Measurements from ENCODE around the gene PCDHGB1. TPM values are rescaled to one million over a fixed set of nuclear protein-coding genes. Genes with fewer than 3 reads are reported as not detected.

Gene PCDHGB1
- total RNA-seq, 4 donors from 2014 or later, result 0.20 to 1.1 (median 0.74) TPM

DNA sequence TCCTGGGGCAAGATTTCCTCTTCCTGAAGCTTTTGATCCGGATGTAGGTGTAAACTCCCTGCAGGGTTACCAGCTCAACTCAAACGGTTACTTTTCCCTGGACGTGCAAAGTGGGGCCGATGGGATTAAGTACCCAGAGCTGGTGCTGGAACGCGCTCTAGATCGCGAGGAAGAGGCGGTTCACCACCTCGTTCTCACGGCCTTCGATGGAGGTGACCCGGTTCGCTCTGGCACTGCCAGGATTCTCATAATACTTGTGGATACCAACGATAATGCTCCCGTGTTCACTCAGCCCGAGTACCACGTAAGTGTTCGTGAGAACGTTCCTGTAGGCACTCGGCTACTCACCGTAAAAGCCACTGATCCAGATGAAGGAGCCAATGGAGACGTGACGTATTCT is 5.7 kb downstream of the PCDHGB1 start:
- H3K4me3 ChIP-seq, result peak overlapping the region in 3 of 4 donors; percentile 35 to 58 (median 48)

DNA sequence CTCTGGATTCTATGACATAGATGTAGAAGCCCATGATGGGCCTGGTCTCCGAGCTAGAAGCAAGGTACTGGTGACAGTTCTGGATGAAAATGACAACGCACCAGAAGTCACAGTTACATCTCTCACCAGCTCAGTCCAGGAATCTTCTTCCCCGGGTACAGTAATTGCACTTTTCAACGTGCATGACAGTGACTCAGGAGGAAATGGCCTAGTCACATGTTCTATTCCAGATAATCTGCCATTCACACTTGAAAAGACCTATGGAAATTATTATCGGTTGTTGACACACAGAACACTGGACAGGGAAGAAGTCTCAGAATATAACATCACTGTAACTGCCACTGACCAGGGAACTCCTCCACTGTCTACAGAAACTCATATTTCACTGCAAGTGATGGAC is 6.2 kb downstream of the PCDHGB1 start:
- H3K36me3 ChIP-seq, result no peaks in the 10 kb centered on the region
- H3K27me3 ChIP-seq, result peaks cover 0 to 35% (median 17%) of the 10 kb centered on the region in 3 donors
- intact Hi-C loops (cut with DNase I; ENCODE audit: low total_unique reads) (no loop called here), in situ Hi-C loops (cut with MboI; ENCODE audit: low sequenced_read_pairs in 4 of 4) (no loop called here)
- TF ChIP-seq, protein P1, sequence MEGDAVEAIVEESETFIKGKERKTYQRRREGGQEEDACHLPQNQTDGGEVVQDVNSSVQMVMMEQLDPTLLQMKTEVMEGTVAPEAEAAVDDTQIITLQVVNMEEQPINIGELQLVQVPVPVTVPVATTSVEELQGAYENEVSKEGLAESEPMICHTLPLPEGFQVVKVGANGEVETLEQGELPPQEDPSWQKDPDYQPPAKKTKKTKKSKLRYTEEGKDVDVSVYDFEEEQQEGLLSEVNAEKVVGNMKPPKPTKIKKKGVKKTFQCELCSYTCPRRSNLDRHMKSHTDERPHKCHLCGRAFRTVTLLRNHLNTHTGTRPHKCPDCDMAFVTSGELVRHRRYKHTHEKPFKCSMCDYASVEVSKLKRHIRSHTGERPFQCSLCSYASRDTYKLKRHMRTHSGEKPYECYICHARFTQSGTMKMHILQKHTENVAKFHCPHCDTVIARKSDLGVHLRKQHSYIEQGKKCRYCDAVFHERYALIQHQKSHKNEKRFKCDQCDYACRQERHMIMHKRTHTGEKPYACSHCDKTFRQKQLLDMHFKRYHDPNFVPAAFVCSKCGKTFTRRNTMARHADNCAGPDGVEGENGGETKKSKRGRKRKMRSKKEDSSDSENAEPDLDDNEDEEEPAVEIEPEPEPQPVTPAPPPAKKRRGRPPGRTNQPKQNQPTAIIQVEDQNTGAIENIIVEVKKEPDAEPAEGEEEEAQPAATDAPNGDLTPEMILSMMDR (IDR thresholded peaks at IDR 0.05 in 4 of 5, conservative IDR thresholded peaks at IDR 0.05 in 1 of 5), result no peak
- TF ChIP-seq POLR2A (IDR thresholded peaks at IDR 0.05), result no peak
- peaks cover 0 to 16% (median 3%) of the 10 kb centered on the region in 3 donors for H3K9me3 ChIP-seq
- peaks cover 0 to 6% of the 10 kb centered on the region in 2 donors for H3K4me1 ChIP-seq
- no peak for DNase-seq
- H3K27ac ChIP-seq, result no peak overlapping the region
- peak overlapping the region in 1 of 4 donors; percentile 35 for H3K4me3 ChIP-seq
- ATAC-seq, result no peak

More for the DNA sequence above, 5.7 kb downstream of the PCDHGB1 start:
- no peak for DNase-seq
- Histone ChIP-seq H3K4me1 (peaks cover 0 to 6% of the 10 kb centered on the region in 2 donors), H3K9me3 (peaks cover 0 to 12% (median 3%) of the 10 kb centered on the region in 3 donors), H3K36me3 (no peaks in the 10 kb centered on the region), H3K27ac (no peak overlapping the region), H3K27me3 (peaks cover 0 to 30% (median 15%) of the 10 kb centered on the region in 3 donors)
- in situ Hi-C loops (cut with MboI; ENCODE audit: low sequenced_read_pairs in 4 of 4) (no loop called here), intact Hi-C loops (cut with DNase I; ENCODE audit: low total_unique reads) (no loop called here)
- TF ChIP-seq POLR2A (IDR thresholded peaks at IDR 0.05), result no peak
- TF ChIP-seq, protein P1 (IDR thresholded peaks at IDR 0.05 in 4 of 5, conservative IDR thresholded peaks at IDR 0.05 in 1 of 5), result no peak
- ATAC-seq, result no peak

DNA sequence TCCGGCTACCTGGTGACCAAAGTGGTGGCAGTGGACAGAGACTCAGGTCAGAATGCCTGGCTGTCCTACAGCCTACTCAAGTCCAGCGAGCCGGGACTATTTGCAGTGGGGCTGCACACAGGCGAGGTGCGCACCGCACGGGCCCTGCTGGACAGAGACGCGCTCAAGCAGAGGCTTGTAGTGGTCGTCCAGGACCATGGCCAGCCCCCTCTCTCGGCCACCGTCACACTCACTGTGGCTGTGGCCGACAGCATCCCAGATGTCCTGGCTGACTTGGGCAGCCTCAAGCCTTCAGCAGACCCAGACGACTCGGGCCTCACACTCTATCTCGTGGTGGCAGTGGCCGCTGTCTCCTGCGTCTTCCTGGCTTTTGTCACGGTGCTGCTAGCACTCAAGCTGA is 7.1 kb downstream of the PCDHGB1 start:
- H3K27ac ChIP-seq, result no peak overlapping the region
- peaks cover 0 to 13% (median 6%) of the 10 kb centered on the region in 3 donors for H3K9me3 ChIP-seq
- no peak for ATAC-seq
- no peak for DNase-seq
- intact Hi-C loops (cut with DNase I; ENCODE audit: low total_unique reads), result no loop called here
- TF ChIP-seq, protein P1 (IDR thresholded peaks at IDR 0.05 in 4 of 5, conservative IDR thresholded peaks at IDR 0.05 in 1 of 5), result no peak
- no peak for TF ChIP-seq POLR2A (IDR thresholded peaks at IDR 0.05)
- peaks cover 0 to 35% (median 22%) of the 10 kb centered on the region in 3 donors for H3K27me3 ChIP-seq
- H3K36me3 ChIP-seq, result no peaks in the 10 kb centered on the region
- peaks cover 0 to 6% of the 10 kb centered on the region in 2 donors for H3K4me1 ChIP-seq
- H3K4me3 ChIP-seq, result peak overlapping the region in 1 of 4 donors; percentile 10
- in situ Hi-C loops (cut with MboI; ENCODE audit: low sequenced_read_pairs in 4 of 4), result no loop called here

DNA sequence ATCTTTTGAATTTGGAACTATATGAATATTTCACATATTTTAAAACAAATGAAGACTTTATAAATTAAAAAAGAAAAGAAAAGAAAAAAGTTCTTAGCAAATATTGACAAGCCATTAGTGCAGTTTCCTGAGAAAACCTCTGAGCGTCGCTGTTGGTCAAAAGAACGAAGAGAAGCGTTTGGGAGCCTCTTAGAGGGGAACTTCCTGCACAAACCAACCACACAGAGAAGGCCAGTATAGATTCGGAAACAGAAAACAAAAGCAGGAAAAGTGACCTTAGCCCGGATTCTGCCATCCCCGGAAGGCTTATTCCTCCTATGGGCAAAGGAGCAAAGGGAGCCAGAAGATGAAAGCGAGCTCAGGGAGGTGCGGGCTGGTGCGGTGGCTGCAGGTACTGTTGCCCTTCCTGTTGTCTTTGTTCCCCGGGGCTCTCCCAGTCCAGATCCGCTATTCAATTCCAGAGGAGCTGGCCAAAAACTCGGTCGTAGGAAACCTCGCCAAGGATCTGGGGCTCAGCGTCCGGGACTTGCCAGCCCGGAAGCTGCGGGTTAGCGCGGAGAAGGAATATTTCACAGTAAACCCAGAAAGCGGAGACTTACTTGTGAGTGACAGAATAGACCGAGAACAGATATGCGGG is 10.0 kb downstream of the PCDHGB1 start, which contains the start of gene PCDHGB2:
Gene PCDHGB2, plus strand, starts transcription at position 205 of the 637 bp plus-strand sequence. Its CDS starts 142 bp downstream, at position 347.
- no peaks in the 10 kb centered on the region for H3K36me3 ChIP-seq
- intact Hi-C loops (cut with DNase I; ENCODE audit: low total_unique reads), result loop anchor here (1.0 kb wide), 1 partner anchor 200 kb away; no protein-coding TSS in a partner anchor
- H3K4me3 ChIP-seq, result peak within 1 kb of the TSS; percentile 41 to 57 (median 42)
- DNase-seq (no peak), ATAC-seq (peak; percentile 30 to 71)
- peaks cover 5 to 9% of the 10 kb centered on the region in 2 donors for H3K4me1 ChIP-seq
- peaks cover 0 to 39% (median 35%) of the 10 kb centered on the region in 3 donors for H3K27me3 ChIP-seq
- TF ChIP-seq POLR2A (IDR thresholded peaks at IDR 0.05), result no peak
- TF ChIP-seq, protein P1 (IDR thresholded peaks at IDR 0.05 in 4 of 5, conservative IDR thresholded peaks at IDR 0.05 in 1 of 5), result peak; percentile 26 to 48 (median 34)
- H3K27ac ChIP-seq, result peak within 1 kb of the TSS; percentile 30 to 67 (median 52)
- H3K9me3 ChIP-seq, result peaks cover 0 to 15% (median 6%) of the 10 kb centered on the region in 3 donors
- in situ Hi-C loops (cut with MboI; ENCODE audit: low sequenced_read_pairs in 4 of 4), result no loop called here

Data from gastrocnemius medialis (tissue), 4 donors.